ENCODE data around the gene NPIPB8.
"Not testable (repeated sequence)": the region's sequence is repeated elsewhere in the genome, so short reads cannot be mapped to it uniquely, and the experiment has no call there.

GRCh38 chr16:28601589-28601988 is 36.3 kb upstream of the NPIPB8 start:
- TF ChIP-seq, protein P1, sequence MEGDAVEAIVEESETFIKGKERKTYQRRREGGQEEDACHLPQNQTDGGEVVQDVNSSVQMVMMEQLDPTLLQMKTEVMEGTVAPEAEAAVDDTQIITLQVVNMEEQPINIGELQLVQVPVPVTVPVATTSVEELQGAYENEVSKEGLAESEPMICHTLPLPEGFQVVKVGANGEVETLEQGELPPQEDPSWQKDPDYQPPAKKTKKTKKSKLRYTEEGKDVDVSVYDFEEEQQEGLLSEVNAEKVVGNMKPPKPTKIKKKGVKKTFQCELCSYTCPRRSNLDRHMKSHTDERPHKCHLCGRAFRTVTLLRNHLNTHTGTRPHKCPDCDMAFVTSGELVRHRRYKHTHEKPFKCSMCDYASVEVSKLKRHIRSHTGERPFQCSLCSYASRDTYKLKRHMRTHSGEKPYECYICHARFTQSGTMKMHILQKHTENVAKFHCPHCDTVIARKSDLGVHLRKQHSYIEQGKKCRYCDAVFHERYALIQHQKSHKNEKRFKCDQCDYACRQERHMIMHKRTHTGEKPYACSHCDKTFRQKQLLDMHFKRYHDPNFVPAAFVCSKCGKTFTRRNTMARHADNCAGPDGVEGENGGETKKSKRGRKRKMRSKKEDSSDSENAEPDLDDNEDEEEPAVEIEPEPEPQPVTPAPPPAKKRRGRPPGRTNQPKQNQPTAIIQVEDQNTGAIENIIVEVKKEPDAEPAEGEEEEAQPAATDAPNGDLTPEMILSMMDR (IDR thresholded peaks at IDR 0.05) = not testable (repeated sequence)
- TF ChIP-seq POLR2AphosphoS5 (IDR thresholded peaks at IDR 0.05; ENCODE audit: low read depth, low read length); SIN3A (IDR thresholded peaks at IDR 0.05; ENCODE audit: borderline replicate concordance, insufficient read depth, low read depth, low read length): not testable (repeated sequence)
- TF ChIP-seq, protein P2, sequence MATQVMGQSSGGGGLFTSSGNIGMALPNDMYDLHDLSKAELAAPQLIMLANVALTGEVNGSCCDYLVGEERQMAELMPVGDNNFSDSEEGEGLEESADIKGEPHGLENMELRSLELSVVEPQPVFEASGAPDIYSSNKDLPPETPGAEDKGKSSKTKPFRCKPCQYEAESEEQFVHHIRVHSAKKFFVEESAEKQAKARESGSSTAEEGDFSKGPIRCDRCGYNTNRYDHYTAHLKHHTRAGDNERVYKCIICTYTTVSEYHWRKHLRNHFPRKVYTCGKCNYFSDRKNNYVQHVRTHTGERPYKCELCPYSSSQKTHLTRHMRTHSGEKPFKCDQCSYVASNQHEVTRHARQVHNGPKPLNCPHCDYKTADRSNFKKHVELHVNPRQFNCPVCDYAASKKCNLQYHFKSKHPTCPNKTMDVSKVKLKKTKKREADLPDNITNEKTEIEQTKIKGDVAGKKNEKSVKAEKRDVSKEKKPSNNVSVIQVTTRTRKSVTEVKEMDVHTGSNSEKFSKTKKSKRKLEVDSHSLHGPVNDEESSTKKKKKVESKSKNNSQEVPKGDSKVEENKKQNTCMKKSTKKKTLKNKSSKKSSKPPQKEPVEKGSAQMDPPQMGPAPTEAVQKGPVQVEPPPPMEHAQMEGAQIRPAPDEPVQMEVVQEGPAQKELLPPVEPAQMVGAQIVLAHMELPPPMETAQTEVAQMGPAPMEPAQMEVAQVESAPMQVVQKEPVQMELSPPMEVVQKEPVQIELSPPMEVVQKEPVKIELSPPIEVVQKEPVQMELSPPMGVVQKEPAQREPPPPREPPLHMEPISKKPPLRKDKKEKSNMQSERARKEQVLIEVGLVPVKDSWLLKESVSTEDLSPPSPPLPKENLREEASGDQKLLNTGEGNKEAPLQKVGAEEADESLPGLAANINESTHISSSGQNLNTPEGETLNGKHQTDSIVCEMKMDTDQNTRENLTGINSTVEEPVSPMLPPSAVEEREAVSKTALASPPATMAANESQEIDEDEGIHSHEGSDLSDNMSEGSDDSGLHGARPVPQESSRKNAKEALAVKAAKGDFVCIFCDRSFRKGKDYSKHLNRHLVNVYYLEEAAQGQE (IDR thresholded peaks at IDR 0.05; ENCODE audit: insufficient read depth in 1 of 2, low read depth in 2 of 2, low read length in 1 of 2) = not testable (repeated sequence)
